Measurements from ENCODE around the gene AGK.

DNA sequence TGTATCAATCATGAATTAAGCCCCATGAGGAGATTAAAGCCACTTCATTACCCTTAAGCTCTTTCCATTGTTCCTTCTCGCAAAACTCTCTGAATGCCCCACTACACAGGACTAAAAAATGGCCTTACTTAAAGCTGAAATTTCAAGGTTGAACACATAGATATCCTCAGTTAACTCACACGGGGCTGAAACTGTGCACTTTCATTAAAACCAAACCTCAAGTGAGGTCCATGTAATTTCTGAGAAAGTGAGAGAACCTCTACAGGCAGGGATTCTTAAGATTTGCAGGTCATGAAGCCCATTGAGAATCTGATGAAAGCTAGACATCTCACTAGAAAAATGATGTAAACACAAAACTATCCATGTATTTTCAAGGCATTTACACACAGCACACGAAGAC lies 134.9 kb downstream of the AGK start:
- TF ChIP-seq EZH2phosphoT487 (IDR thresholded peaks at IDR 0.05; ENCODE audit: insufficient read depth, low read depth) (no peak), EZH2 (IDR thresholded peaks at IDR 0.05; ENCODE audit: insufficient read depth, poor library complexity, severe bottlenecking) (no peak)
